Dedifferentiated amniotic fluid mesenchymal stem cell (primary cell): ENCODE measurements around the gene CEP112.
"Not testable (repeated sequence)": the region's sequence is repeated elsewhere in the genome, so short reads cannot be mapped to it uniquely, and the experiment has no call there.

Source experiments
- DNase-seq: peaks from one replicate; pipeline ENCODE4 v3.0.0-alpha.2; 2016; ENCODE audit errors: extremely low spot score

CEP112 gene

GRCh38 chr17:66155055-66155454, 36.9 kb downstream of the CEP112 start:
- DNase-seq = not testable (repeated sequence)

- no peak for DNase-seq
Observed at GRCh38 chr17:66152756-66153155, 39.2 kb downstream of the CEP112 start.

GRCh38 chr17:66150708-66151107, 41.2 kb downstream of the CEP112 start:
- DNase-seq = no peak

GRCh38 chr17:66149562-66149961, 42.4 kb downstream of the CEP112 start:
- DNase-seq = no peak

- no peak for DNase-seq
Observed at GRCh38 chr17:66146394-66146793, 45.5 kb downstream of the CEP112 start.

GRCh38 chr17:66143657-66144282, 48.2 kb downstream of the CEP112 start:
- DNase-seq = no peak

- DNase-seq = no peak
Observed at GRCh38 chr17:66142428-66142827, 49.5 kb downstream of the CEP112 start.

- no peak for DNase-seq
Observed at GRCh38 chr17:66138120-66138519, 53.8 kb downstream of the CEP112 start.

- no peak for DNase-seq
Observed at GRCh38 chr17:66135896-66136295, 56.0 kb downstream of the CEP112 start.

GRCh38 chr17:66135219-66135618, 56.7 kb downstream of the CEP112 start:
- no peak for DNase-seq

GRCh38 chr17:66129759-66130158, 62.2 kb downstream of the CEP112 start:
- no peak for DNase-seq

- no peak for DNase-seq
Observed at GRCh38 chr17:66126231-66126630, 65.7 kb downstream of the CEP112 start.

- no peak for DNase-seq
Observed at GRCh38 chr17:66123163-66123562, 68.8 kb downstream of the CEP112 start.

- DNase-seq = no peak
Observed at GRCh38 chr17:66115246-66115645, 76.7 kb downstream of the CEP112 start.

- DNase-seq = no peak
Observed at GRCh38 chr17:66114609-66115008, 77.3 kb downstream of the CEP112 start.

- DNase-seq = no peak
Observed at GRCh38 chr17:66107731-66108130, 84.2 kb downstream of the CEP112 start.

- no peak for DNase-seq
Observed at GRCh38 chr17:66098040-66098439, 93.9 kb downstream of the CEP112 start.

- DNase-seq = no peak
Observed at GRCh38 chr17:66094727-66095126, 97.2 kb downstream of the CEP112 start.

GRCh38 chr17:66091445-66092080, 100.4 kb downstream of the CEP112 start:
- DNase-seq = no peak

GRCh38 chr17:66089764-66090163, 102.2 kb downstream of the CEP112 start:
- no peak for DNase-seq

GRCh38 chr17:66088173-66088572, 103.8 kb downstream of the CEP112 start:
- DNase-seq = no peak

- peak; percentile 54 for DNase-seq
Observed at GRCh38 chr17:66087073-66087472, 104.9 kb downstream of the CEP112 start.

- no peak for DNase-seq
Observed at GRCh38 chr17:66085221-66085620, 106.7 kb downstream of the CEP112 start.

GRCh38 chr17:66080670-66081069, 111.3 kb downstream of the CEP112 start:
- not testable (repeated sequence) for DNase-seq
